ENCODE results near the gene CYP3A5.
"Not testable (repeated sequence)": the region's sequence is repeated elsewhere in the genome, so short reads cannot be mapped to it uniquely, and the experiment has no call there.

CYP3A5 gene

GRCh38 chr7:99639267-99639666 is 40.5 kb downstream of the CYP3A5 start:
- TF ChIP-seq CTCF (conservative IDR thresholded peaks at IDR 0.05; ENCODE audit: control insufficient read depth, insufficient read depth, low read depth, low read length): no peak
- no peak for DNase-seq (ENCODE audit: low read depth)
- H3K4me3 ChIP-seq (ENCODE audit: control insufficient read depth, low read depth, low read length): no peak overlapping the region

- no peak for TF ChIP-seq CTCF (conservative IDR thresholded peaks at IDR 0.05; ENCODE audit: control insufficient read depth, insufficient read depth, low read depth, low read length)
- DNase-seq (ENCODE audit: low read depth): no peak
- H3K4me3 ChIP-seq (ENCODE audit: control insufficient read depth, low read depth, low read length): no peak overlapping the region
These were observed 41.1 kb downstream of the CYP3A5 start for GRCh38 chr7:99638731-99639130.

- H3K4me3 ChIP-seq (ENCODE audit: control insufficient read depth, low read depth, low read length); DNase-seq (ENCODE audit: low read depth): not testable (repeated sequence)
These were observed 42.4 kb downstream of the CYP3A5 start for GRCh38 chr7:99637414-99637813.

GRCh38 chr7:99631295-99632109 is 48.3 kb downstream of the CYP3A5 start:
- peak; percentile 45 for TF ChIP-seq CTCF (conservative IDR thresholded peaks at IDR 0.05; ENCODE audit: control insufficient read depth, insufficient read depth, low read depth, low read length)
- no peak overlapping the region for H3K4me3 ChIP-seq (ENCODE audit: control insufficient read depth, low read depth, low read length)
- DNase-seq (ENCODE audit: low read depth): peak; percentile 55

GRCh38 chr7:99629643-99630042 is 50.2 kb downstream of the CYP3A5 start:
- H3K4me3 ChIP-seq (ENCODE audit: control insufficient read depth, low read depth, low read length): no peak overlapping the region
- TF ChIP-seq CTCF (conservative IDR thresholded peaks at IDR 0.05; ENCODE audit: control insufficient read depth, insufficient read depth, low read depth, low read length): no peak
- DNase-seq (ENCODE audit: low read depth): no peak

- TF ChIP-seq CTCF (conservative IDR thresholded peaks at IDR 0.05; ENCODE audit: control insufficient read depth, insufficient read depth, low read depth, low read length): no peak
- no peak for DNase-seq (ENCODE audit: low read depth)
- H3K4me3 ChIP-seq (ENCODE audit: control insufficient read depth, low read depth, low read length): no peak overlapping the region
These were observed 51.0 kb downstream of the CYP3A5 start for GRCh38 chr7:99628471-99629465.

GRCh38 chr7:99627513-99627912 is 52.3 kb downstream of the CYP3A5 start:
- H3K4me3 ChIP-seq (ENCODE audit: control insufficient read depth, low read depth, low read length): no peak overlapping the region
- no peak for DNase-seq (ENCODE audit: low read depth)
- TF ChIP-seq CTCF (conservative IDR thresholded peaks at IDR 0.05; ENCODE audit: control insufficient read depth, insufficient read depth, low read depth, low read length): no peak

Data from fibroblast of mammary gland (primary cell).